AG10803 (cell line): Measurements from ENCODE around the gene ADH5.

ENCODE experiments used
- DNase-seq: peaks from one replicate; pipeline ENCODE4 v3.0.0; 2010; ENCODE audit warnings: low read depth
- H3K4me3 ChIP-seq: 2 replicates; pipeline ENCODE4 v1.5.1; 2011; ENCODE audit warnings: mild to moderate bottlenecking, low read length, control low read depth
- CTCF ChIP-seq: conservative IDR thresholded peaks from 2 replicates; pipeline ENCODE4 v1.5.1; 2011; ENCODE audit warnings: mild to moderate bottlenecking, low read length, control low read depth, inconsistent platforms

ADH5 gene

GRCh38 chr4:99088481-99089365 is at the start of gene ADH5:
Gene ADH5 (minus strand): TSS chr4:99088788. CDS start chr4:99088700, 88 bp downstream.
- H3K4me3 ChIP-seq: peak within 1 kb of the TSS; percentile 98
- peak; percentile 90 for DNase-seq
- TF ChIP-seq CTCF: no peak

GRCh38 chr4:99136329-99136728 is 47.7 kb upstream of the ADH5 start:
- no peak for TF ChIP-seq CTCF
- no peak overlapping the region for H3K4me3 ChIP-seq
- no peak for DNase-seq

GRCh38 chr4:99135541-99136162 is 47.1 kb upstream of the ADH5 start:
- no peak overlapping the region for H3K4me3 ChIP-seq
- no peak for DNase-seq
- no peak for TF ChIP-seq CTCF

GRCh38 chr4:99134586-99134985 is 46.0 kb upstream of the ADH5 start:
- no peak for DNase-seq
- no peak overlapping the region for H3K4me3 ChIP-seq
- no peak for TF ChIP-seq CTCF

- DNase-seq: no peak
- H3K4me3 ChIP-seq: no peak overlapping the region
- no peak for TF ChIP-seq CTCF
Measured at GRCh38 chr4:99131378-99131777, 42.8 kb upstream of the ADH5 start.

- no peak for TF ChIP-seq CTCF
- H3K4me3 ChIP-seq: no peak overlapping the region
- no peak for DNase-seq
Measured at GRCh38 chr4:99126376-99126775, 37.8 kb upstream of the ADH5 start.

- no peak for DNase-seq
- TF ChIP-seq CTCF: no peak
- H3K4me3 ChIP-seq: no peak overlapping the region
Measured at GRCh38 chr4:99121008-99121407, 32.4 kb upstream of the ADH5 start.
